ENCODE data around the gene NHSL2.
A peak's percentile ranks its signal among the peaks of the same experiment; 100 is the strongest.
"Not testable (repeated sequence)": the region's sequence is repeated elsewhere in the genome, so short reads cannot be mapped to it uniquely, and the experiment has no call there.

Gene NHSL2

GRCh38 chrX:71927040-71927439 is 16.4 kb downstream of the NHSL2 start:
- no peak for DNase-seq

- DNase-seq: no peak
Measured at GRCh38 chrX:71928856-71929255, 18.2 kb downstream of the NHSL2 start.

- DNase-seq: no peak
Measured at GRCh38 chrX:71930298-71930697, 19.7 kb downstream of the NHSL2 start.

GRCh38 chrX:71935476-71935875 is 24.8 kb downstream of the NHSL2 start:
- no peak for DNase-seq

- no peak for DNase-seq
Measured at GRCh38 chrX:71936632-71937031, 26.0 kb downstream of the NHSL2 start.

GRCh38 chrX:71938371-71938770 is 27.7 kb downstream of the NHSL2 start:
- no peak for DNase-seq

GRCh38 chrX:71941145-71941544 is 30.5 kb downstream of the NHSL2 start:
- DNase-seq: no peak

- DNase-seq: no peak
Measured at GRCh38 chrX:71941776-71942175, 31.1 kb downstream of the NHSL2 start.

GRCh38 chrX:71944369-71944768 is 33.7 kb downstream of the NHSL2 start:
- DNase-seq: no peak

GRCh38 chrX:71945237-71945805 is 34.7 kb downstream of the NHSL2 start:
- DNase-seq: no peak

GRCh38 chrX:71949363-71949762 is 38.7 kb downstream of the NHSL2 start:
- DNase-seq: no peak

- no peak for DNase-seq
Measured at GRCh38 chrX:71949844-71950445, 39.3 kb downstream of the NHSL2 start.

GRCh38 chrX:71953391-71953790 is 42.7 kb downstream of the NHSL2 start:
- DNase-seq: no peak

- DNase-seq: no peak
Measured at GRCh38 chrX:71953946-71954345, 43.3 kb downstream of the NHSL2 start.

GRCh38 chrX:71954458-71954857 is 43.8 kb downstream of the NHSL2 start:
- no peak for DNase-seq

- DNase-seq: no peak
Measured at GRCh38 chrX:71955530-71956120, 45.0 kb downstream of the NHSL2 start.

- DNase-seq: peak; percentile 32
Measured at GRCh38 chrX:71958281-71958675, 47.6 kb downstream of the NHSL2 start.

GRCh38 chrX:71964184-71964583 is 53.5 kb downstream of the NHSL2 start:
- DNase-seq: not testable (repeated sequence)

GRCh38 chrX:71974916-71975315 is 64.3 kb downstream of the NHSL2 start:
- no peak for DNase-seq

- DNase-seq: no peak
Measured at GRCh38 chrX:71976753-71977152, 66.1 kb downstream of the NHSL2 start.

- DNase-seq: no peak
Measured at GRCh38 chrX:71978164-71978563, 67.5 kb downstream of the NHSL2 start.

- DNase-seq: no peak
Measured at GRCh38 chrX:71989768-71990426, 79.3 kb downstream of the NHSL2 start.

- no peak for DNase-seq
Measured at GRCh38 chrX:71990518-71990917, 79.9 kb downstream of the NHSL2 start.

- DNase-seq: no peak
Measured at GRCh38 chrX:71991164-71991563, 80.5 kb downstream of the NHSL2 start.

Data from eye (tissue), 1 donor.